ENCODE measurements around the gene ENTPD6.

The ENTPD6 gene

DNA sequence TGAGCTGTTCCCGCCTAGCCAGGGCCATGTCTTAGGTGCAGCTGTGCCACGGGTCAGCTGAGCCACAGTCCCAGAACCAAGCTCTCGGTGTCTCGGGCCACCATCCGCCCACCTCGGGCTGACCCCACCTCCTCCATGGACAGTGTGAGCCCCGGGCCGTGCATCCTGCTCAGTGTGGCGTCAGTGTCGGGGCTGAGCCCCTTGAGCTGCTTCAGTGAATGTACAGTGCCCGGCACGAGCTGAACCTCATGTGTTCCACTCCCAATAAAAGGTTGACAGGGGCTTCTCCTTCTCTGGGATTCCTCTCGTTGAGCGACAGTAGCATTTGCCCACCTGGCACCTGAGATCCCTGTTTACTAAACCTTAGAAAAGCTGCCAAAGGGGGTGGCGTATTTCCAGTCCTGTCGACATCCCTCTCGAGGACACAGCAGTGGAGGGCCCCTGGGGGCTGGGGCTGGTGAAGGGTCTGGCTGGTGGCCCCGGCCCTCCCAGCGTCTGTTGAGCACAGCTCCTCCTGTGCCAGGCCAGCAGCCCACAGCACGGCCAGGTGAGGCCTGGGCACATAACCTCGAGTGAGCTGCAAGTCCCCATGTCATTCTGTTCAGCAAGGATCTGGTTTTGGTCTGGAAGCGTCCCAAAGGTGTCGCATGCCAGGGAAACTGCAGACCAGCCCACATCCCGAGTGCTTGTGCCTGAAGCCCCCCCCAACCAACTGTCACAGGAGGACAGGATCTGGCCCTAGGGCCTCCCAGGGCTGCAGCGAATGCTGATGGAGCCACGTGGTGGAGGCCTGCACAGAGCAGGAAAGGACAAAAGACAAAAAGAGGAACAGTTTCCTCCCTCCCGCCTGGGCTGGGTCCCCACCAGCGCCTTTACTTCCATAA is 31.2 kb downstream of the ENTPD6 start:
- H2AFZ ChIP-seq (ENCODE audit: low read depth, low read length), result no peak overlapping the region
- H3K4me3 ChIP-seq (ENCODE audit: low read length), result no peak overlapping the region
- no peaks in the 10 kb centered on the region for H3K9me3 ChIP-seq (ENCODE audit: insufficient read depth, low read length)
- H3K4me1 ChIP-seq (ENCODE audit: low read length), result peaks cover 9% of the 10 kb centered on the region
- no peaks in the 10 kb centered on the region for H3K79me2 ChIP-seq (ENCODE audit: low read length)
- 0 out of 2 replicates have a peak, but pooled peaks cover 5% of the 10 kb centered on the region for H4K20me1 ChIP-seq (ENCODE audit: insufficient read depth, low read length)
- TF ChIP-seq, protein P1, sequence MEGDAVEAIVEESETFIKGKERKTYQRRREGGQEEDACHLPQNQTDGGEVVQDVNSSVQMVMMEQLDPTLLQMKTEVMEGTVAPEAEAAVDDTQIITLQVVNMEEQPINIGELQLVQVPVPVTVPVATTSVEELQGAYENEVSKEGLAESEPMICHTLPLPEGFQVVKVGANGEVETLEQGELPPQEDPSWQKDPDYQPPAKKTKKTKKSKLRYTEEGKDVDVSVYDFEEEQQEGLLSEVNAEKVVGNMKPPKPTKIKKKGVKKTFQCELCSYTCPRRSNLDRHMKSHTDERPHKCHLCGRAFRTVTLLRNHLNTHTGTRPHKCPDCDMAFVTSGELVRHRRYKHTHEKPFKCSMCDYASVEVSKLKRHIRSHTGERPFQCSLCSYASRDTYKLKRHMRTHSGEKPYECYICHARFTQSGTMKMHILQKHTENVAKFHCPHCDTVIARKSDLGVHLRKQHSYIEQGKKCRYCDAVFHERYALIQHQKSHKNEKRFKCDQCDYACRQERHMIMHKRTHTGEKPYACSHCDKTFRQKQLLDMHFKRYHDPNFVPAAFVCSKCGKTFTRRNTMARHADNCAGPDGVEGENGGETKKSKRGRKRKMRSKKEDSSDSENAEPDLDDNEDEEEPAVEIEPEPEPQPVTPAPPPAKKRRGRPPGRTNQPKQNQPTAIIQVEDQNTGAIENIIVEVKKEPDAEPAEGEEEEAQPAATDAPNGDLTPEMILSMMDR (IDR thresholded peaks at IDR 0.05; ENCODE audit: low read depth, low read length), result no peak
- no peak for TF ChIP-seq EZH2phosphoT487 (IDR thresholded peaks at IDR 0.05; ENCODE audit: low read depth)
- H3K9ac ChIP-seq (ENCODE audit: low read length), result no peak overlapping the region
- H3K27me3 ChIP-seq (ENCODE audit: low read depth, low read length), result no peaks in the 10 kb centered on the region
- no peak overlapping the region for H3K27ac ChIP-seq (ENCODE audit: low read length)
- H3K4me2 ChIP-seq (ENCODE audit: low read length), result no peak overlapping the region
- no peaks in the 10 kb centered on the region for H3K36me3 ChIP-seq (replicated peaks; ENCODE audit: low read depth, low read length)

DNA sequence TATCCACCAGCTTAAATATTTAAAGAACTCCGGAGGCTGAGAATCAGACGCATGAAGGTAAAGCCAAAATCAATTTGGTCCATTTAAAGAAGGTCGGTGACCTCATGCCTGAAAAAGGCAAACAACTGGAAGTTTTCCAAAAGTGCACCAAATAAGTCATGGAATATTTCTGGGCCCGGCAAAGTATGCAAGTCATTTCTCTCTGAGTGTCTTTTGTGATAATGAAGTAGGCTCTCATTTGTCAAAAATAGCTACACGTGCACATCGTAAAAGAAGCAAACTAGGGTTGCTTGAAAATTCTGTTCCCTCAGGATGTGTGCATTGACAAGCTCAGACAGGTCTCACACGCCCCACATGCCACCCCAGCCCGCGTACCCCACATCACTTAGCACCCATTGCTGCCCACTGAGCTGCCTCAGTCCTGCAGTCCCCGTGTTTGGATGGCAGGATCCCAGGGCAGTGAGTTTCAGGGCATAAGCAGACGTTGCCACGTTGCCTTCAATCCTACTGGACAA is 31.9 kb downstream of the ENTPD6 start:
- no peak overlapping the region for H3K4me2 ChIP-seq (ENCODE audit: low read length)
- peaks cover 9% of the 10 kb centered on the region for H3K4me1 ChIP-seq (ENCODE audit: low read length)
- H3K4me3 ChIP-seq (ENCODE audit: low read length), result no peak overlapping the region
- H3K9ac ChIP-seq (ENCODE audit: low read length), result no peak overlapping the region
- H3K79me2 ChIP-seq (ENCODE audit: low read length), result no peaks in the 10 kb centered on the region
- H3K27ac ChIP-seq (ENCODE audit: low read length), result no peak overlapping the region
- H2AFZ ChIP-seq (ENCODE audit: low read depth, low read length), result no peak overlapping the region
- no peaks in the 10 kb centered on the region for H3K9me3 ChIP-seq (ENCODE audit: insufficient read depth, low read length)
- H3K27me3 ChIP-seq (ENCODE audit: low read depth, low read length), result no peaks in the 10 kb centered on the region
- no peaks in the 10 kb centered on the region for H3K36me3 ChIP-seq (replicated peaks; ENCODE audit: low read depth, low read length)
- H4K20me1 ChIP-seq (ENCODE audit: insufficient read depth, low read length), result 0 out of 2 replicates have a peak, but pooled peaks cover 5% of the 10 kb centered on the region
- no peak for TF ChIP-seq EZH2phosphoT487 (IDR thresholded peaks at IDR 0.05; ENCODE audit: low read depth)
- TF ChIP-seq, protein P1 (IDR thresholded peaks at IDR 0.05; ENCODE audit: low read depth, low read length), result no peak

DNA sequence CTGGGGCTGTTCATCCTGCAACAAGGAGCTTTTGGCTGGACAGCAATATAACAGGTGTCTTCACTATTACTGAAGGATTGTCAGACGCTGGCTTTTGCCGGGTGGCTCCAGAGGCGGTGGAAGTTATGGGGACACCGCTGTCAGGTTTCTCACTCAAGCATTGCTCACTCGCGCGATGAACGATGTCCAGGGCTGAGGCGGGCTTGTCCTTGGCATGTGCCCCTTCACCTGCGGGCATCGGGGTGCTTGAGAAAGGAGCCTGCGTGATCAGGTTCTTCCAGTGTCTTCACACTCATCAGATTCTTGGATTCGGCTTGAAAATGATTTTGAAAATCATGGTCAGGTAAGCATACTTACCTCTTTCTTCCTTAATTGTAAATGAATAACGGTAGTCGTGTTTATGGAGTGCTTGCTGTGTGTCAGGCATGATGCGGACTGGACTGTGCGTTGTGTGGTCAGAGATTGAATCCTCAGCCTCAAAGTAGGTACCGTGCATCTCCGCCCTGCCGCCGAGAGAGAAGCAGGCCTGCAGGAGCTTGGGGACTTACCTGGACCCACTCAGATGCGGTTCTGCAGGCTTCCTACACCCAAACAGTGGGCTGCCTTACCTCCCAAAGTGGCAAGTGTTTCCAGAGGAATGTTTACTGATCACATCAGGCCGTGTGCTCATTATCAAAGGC is 34.1 kb downstream of the ENTPD6 start:
- Histone ChIP-seq H3K4me2 (ENCODE audit: low read length) (peak overlapping the region; percentile 22; the same call in 1 of the 2 replicates), H4K20me1 (ENCODE audit: insufficient read depth, low read length) (0 out of 2 replicates have a peak, but pooled peaks cover 5% of the 10 kb centered on the region), H2AFZ (ENCODE audit: low read depth, low read length) (no peak overlapping the region), H3K9ac (ENCODE audit: low read length) (no peak overlapping the region), H3K36me3 (replicated peaks; ENCODE audit: low read depth, low read length) (no peaks in the 10 kb centered on the region), H3K79me2 (ENCODE audit: low read length) (no peaks in the 10 kb centered on the region), H3K4me3 (ENCODE audit: low read length) (no peak overlapping the region), H3K27me3 (ENCODE audit: low read depth, low read length) (peaks cover 6% of the 10 kb centered on the region), H3K9me3 (ENCODE audit: insufficient read depth, low read length) (no peaks in the 10 kb centered on the region), H3K4me1 (ENCODE audit: low read length) (peaks cover 9% of the 10 kb centered on the region), H3K27ac (ENCODE audit: low read length) (no peak overlapping the region)
- TF ChIP-seq, protein P1 (IDR thresholded peaks at IDR 0.05; ENCODE audit: low read depth, low read length), result no peak
- TF ChIP-seq EZH2phosphoT487 (IDR thresholded peaks at IDR 0.05; ENCODE audit: low read depth), result no peak

All from OCI-LY3 (cell line).